ENCODE measurements around the gene RABGAP1.

DNA sequence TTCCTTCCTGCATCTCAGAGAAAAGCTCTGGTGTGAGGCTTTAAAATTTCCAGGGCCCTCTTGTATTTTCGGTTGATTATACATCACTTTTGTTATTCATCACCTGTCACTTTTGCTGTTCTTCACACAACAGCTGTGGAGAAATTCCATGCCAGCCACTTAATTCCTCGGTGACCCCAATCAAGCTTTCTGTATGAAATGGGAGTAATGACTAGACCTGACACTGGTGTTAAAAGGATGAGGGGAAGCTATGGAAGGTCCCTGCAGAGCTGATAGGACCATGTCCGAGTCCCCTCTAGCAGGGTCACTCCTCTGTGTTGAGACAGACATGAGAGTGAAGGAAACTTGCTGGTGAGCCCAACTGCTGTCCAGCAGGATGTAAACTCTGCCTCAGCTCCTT, 152.3 kb downstream of the RABGAP1 start:
- TF ChIP-seq, protein P1, sequence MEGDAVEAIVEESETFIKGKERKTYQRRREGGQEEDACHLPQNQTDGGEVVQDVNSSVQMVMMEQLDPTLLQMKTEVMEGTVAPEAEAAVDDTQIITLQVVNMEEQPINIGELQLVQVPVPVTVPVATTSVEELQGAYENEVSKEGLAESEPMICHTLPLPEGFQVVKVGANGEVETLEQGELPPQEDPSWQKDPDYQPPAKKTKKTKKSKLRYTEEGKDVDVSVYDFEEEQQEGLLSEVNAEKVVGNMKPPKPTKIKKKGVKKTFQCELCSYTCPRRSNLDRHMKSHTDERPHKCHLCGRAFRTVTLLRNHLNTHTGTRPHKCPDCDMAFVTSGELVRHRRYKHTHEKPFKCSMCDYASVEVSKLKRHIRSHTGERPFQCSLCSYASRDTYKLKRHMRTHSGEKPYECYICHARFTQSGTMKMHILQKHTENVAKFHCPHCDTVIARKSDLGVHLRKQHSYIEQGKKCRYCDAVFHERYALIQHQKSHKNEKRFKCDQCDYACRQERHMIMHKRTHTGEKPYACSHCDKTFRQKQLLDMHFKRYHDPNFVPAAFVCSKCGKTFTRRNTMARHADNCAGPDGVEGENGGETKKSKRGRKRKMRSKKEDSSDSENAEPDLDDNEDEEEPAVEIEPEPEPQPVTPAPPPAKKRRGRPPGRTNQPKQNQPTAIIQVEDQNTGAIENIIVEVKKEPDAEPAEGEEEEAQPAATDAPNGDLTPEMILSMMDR (IDR thresholded peaks at IDR 0.05; ENCODE audit: low read length): no peak
- no peak for TF ChIP-seq EZH2phosphoT487 (IDR thresholded peaks at IDR 0.05; ENCODE audit: low read length)
- no peak for TF ChIP-seq EZH2 (optimal IDR thresholded peaks at IDR 0.05; ENCODE audit: low read depth, low read length)
